H1 (cell line): ENCODE results near the gene WDR5. TPM values are rescaled to one million over a fixed set of nuclear protein-coding genes. Genes with fewer than 3 reads are reported as not detected.

Experiments
- CTCF ChIA-PET: fragments of 300-600 bp; sonication (Branson Sonifier 250); formaldehyde crosslinking; loops from one replicate; lab custom pipeline; 2021; ENCODE audit not compliant: partially characterized antibody; lab: Charles Lee
- POLR2A ChIA-PET: fragments of 300-600 bp; sonication (Branson Sonifier 250); formaldehyde crosslinking; loops from one replicate; lab custom pipeline; 2021; ENCODE audit warnings: inconsistent platforms; ENCODE audit not compliant: partially characterized antibody; lab: Charles Lee
- DNase-seq, 2 experiments: peaks; one replicate each; pipeline versions ENCODE4 v3.0.0 to v3.0.0-alpha.2; 2010 to 2022; ENCODE audit warnings: low spot score in 2 of 2, low read depth in 1 of 2, mixed read lengths in 1 of 2
- FAIRE-seq: peaks from 2 replicates; lab custom pipeline; 2011; peaks lifted over from hg19 to GRCh38; lab: Jason Lieb, UNC
- H2AFZ ChIP-seq: 2 replicates; pipeline ENCODE4 v1.8.1; 2012; ENCODE audit warnings: low read length, inconsistent platforms
- H2AK5ac ChIP-seq: 2 replicates; pipeline ENCODE4 v1.6.1; 2013; ENCODE audit warnings: low read depth, low read length
- H2BK120ac ChIP-seq: replicated peaks from 2 replicates; pipeline ENCODE3; 2013; ENCODE audit warnings: low read depth, low read length, inconsistent platforms
- H2BK12ac ChIP-seq: 2 replicates; pipeline ENCODE4 v1.6.1; 2013; ENCODE audit warnings: low read depth, low read length
- H2BK15ac ChIP-seq: 2 replicates; pipeline ENCODE4 v1.6.1; 2013; ENCODE audit warnings: low read length
- H2BK20ac ChIP-seq: 2 replicates; pipeline ENCODE4 v1.6.1; 2013; ENCODE audit warnings: low read length
- H2BK5ac ChIP-seq: 2 replicates; pipeline ENCODE4 v1.6.1; 2013; ENCODE audit warnings: low read depth, low read length
- H3K14ac ChIP-seq: 2 replicates; pipeline ENCODE4 v1.6.1; 2013; ENCODE audit warnings: inconsistent platforms; ENCODE audit not compliant: insufficient read length
- H3K18ac ChIP-seq: 2 replicates; pipeline ENCODE4 v1.6.1; 2013; ENCODE audit warnings: low read length; ENCODE audit errors: extremely low read depth
- H3K23ac ChIP-seq: 2 replicates; pipeline ENCODE4 v1.6.1; 2013; ENCODE audit warnings: inconsistent platforms; ENCODE audit not compliant: insufficient read length
- H3K23me2 ChIP-seq: 2 replicates; pipeline ENCODE4 v1.6.1; 2013; ENCODE audit warnings: low read depth, low read length
- H3K27ac ChIP-seq: 2 replicates; pipeline ENCODE4 v1.6.1; 2011; ENCODE audit warnings: low read depth, low read length, inconsistent platforms
- H3K27me3 ChIP-seq, 4 experiments: replicated peaks in 1 of 4; 1 replicate in 1 of 4; 2 replicates in 3 of 4; pipeline versions ENCODE4 v1.6.1 to v1.8.1; 2011 to 2013; ENCODE audit warnings: low read length in 3 of 4, mild to moderate bottlenecking in 3 of 4, inconsistent platforms in 2 of 4, mixed read lengths in 2 of 4, moderate library complexity in 1 of 4; ENCODE audit not compliant: control insufficient read depth in 3 of 4, insufficient read depth in 3 of 4; ENCODE audit errors: extremely low read depth in 1 of 4
- H3K36me3 ChIP-seq, 4 experiments: 2 replicates each; pipeline versions ENCODE4 v1.6.1 to v1.8.1; 2011 to 2013; ENCODE audit warnings: mild to moderate bottlenecking in 4 of 4, low read length in 3 of 4, moderate library complexity in 2 of 4, control low read depth in 1 of 4, inconsistent platforms in 1 of 4; ENCODE audit not compliant: insufficient read depth in 4 of 4, control insufficient read depth in 2 of 4
- H3K4ac ChIP-seq: replicated peaks from 2 replicates; pipeline ENCODE3; 2013; ENCODE audit warnings: low read length, low read depth, mixed read lengths, inconsistent platforms; ENCODE audit not compliant: insufficient read length
- H3K4me1 ChIP-seq, 4 experiments: replicated peaks in 1 of 4; 1 replicate in 1 of 4; 2 replicates in 3 of 4; pipeline versions ENCODE4 v1.6.1 to v1.8.1; 2011 to 2013; ENCODE audit warnings: low read length in 3 of 4, inconsistent platforms in 2 of 4, mixed read lengths in 1 of 4; ENCODE audit not compliant: insufficient read depth in 4 of 4, control insufficient read depth in 3 of 4
- H3K4me2 ChIP-seq, 2 experiments: 2 replicates each; pipeline versions ENCODE4 v1.6.1 to v1.8.1; 2011 to 2013; ENCODE audit warnings: low read depth in 2 of 2, low read length in 2 of 2, control low read depth in 1 of 2, inconsistent platforms in 1 of 2, mild to moderate bottlenecking in 1 of 2; ENCODE audit not compliant: insufficient read depth in 1 of 2
- H3K4me3 ChIP-seq, 4 experiments: fragments of 200-600, 300-600 bp in 1 of 4; sonication (generic), shearing (Covaris generic), sonication (Bioruptor Twin) in 1 of 4; 2 replicates each; pipeline versions ENCODE4 v1.5.1 to v1.8.1; 2011 to 2016; ENCODE audit warnings: low read length in 4 of 4, low read depth in 3 of 4, control low read depth in 2 of 4, inconsistent platforms in 2 of 4, mild to moderate bottlenecking in 2 of 4, mixed read lengths in 1 of 4, moderate library complexity in 1 of 4; ENCODE audit not compliant: insufficient read depth in 2 of 4; ENCODE audit errors: extremely low read depth in 1 of 4
- H3K56ac ChIP-seq: replicated peaks from 2 replicates; pipeline ENCODE3; 2013; ENCODE audit warnings: low read depth, mild to moderate bottlenecking, mixed read lengths, low read length, inconsistent platforms; ENCODE audit not compliant: insufficient read length
- H3K79me1 ChIP-seq: 2 replicates; pipeline ENCODE4 v1.6.1; 2013; ENCODE audit warnings: low read depth, low read length, control low read depth
- H3K79me2 ChIP-seq, 2 experiments: 2 replicates each; pipeline versions ENCODE4 v1.6.1 to v1.8.1; 2012 to 2013; ENCODE audit warnings: low read length in 2 of 2, mild to moderate bottlenecking in 2 of 2, inconsistent platforms in 1 of 2; ENCODE audit not compliant: insufficient read depth in 2 of 2, control insufficient read depth in 1 of 2
- H3K9ac ChIP-seq, 4 experiments: replicated peaks in 1 of 4; 1 replicate in 1 of 4; 2 replicates in 3 of 4; pipeline versions ENCODE4 v1.6.1 to v1.8.1; 2011 to 2013; ENCODE audit warnings: low read depth in 3 of 4, low read length in 3 of 4, control low read depth in 2 of 4, mild to moderate bottlenecking in 2 of 4, moderate library complexity in 2 of 4, inconsistent platforms in 1 of 4; ENCODE audit errors: extremely low read depth in 1 of 4
- H3K9me3 ChIP-seq, 2 experiments: 2 replicates each; pipeline versions ENCODE4 v1.6.1 to v1.8.1; 2012 to 2013; ENCODE audit warnings: mild to moderate bottlenecking in 2 of 2, moderate library complexity in 2 of 2, control low read depth in 1 of 2, inconsistent platforms in 1 of 2, low read depth in 1 of 2, low read length in 1 of 2, mixed read lengths in 1 of 2; ENCODE audit not compliant: insufficient read depth in 2 of 2
- H4K20me1 ChIP-seq, 2 experiments: replicated peaks in 1 of 2; 2 replicates each; pipeline versions ENCODE3 to v1.8.1; 2011 to 2013; ENCODE audit warnings: inconsistent platforms in 2 of 2, low read length in 2 of 2, mild to moderate bottlenecking in 1 of 2; ENCODE audit not compliant: insufficient read depth in 2 of 2, control insufficient read depth in 1 of 2
- H4K5ac ChIP-seq: 2 replicates; pipeline ENCODE4 v1.6.1; 2013; ENCODE audit warnings: low read length, low read depth, mixed read lengths, inconsistent platforms; ENCODE audit not compliant: insufficient read length
- H4K8ac ChIP-seq: 2 replicates; pipeline ENCODE4 v1.8.0; 2013; ENCODE audit warnings: mild to moderate bottlenecking, moderate library complexity, low read length, inconsistent platforms; ENCODE audit not compliant: insufficient read depth; ENCODE audit errors: extremely low read depth
- H4K91ac ChIP-seq: replicated peaks from 2 replicates; pipeline ENCODE3; 2013; ENCODE audit warnings: low read length, mixed read lengths, inconsistent platforms; ENCODE audit not compliant: insufficient read length
- WGBS, 2 experiments: shearing (Covaris generic) in 1 of 2; methylation state at CpG; one replicate each; pipeline versions ENCODE4 v1.1.6 to v1.1.7; 2013 to 2015; ENCODE audit warnings: low lambda C conversion rate in 2 of 2, mixed read lengths in 2 of 2, inconsistent platforms in 1 of 2, low coverage in 1 of 2, missing lambda C conversion rate in 1 of 2; ENCODE audit not compliant: insufficient replicate concordance in 2 of 2, insufficient coverage in 1 of 2, insufficient read length in 1 of 2; ENCODE audit errors: extremely low coverage in 1 of 2, missing lambda C conversion rate in 1 of 2; 5-methylcytosine and 5-hydroxymethylcytosine counted together
- polyA plus RNA-seq, 7 experiments: library from polyadenylated mRNA; depleted of rRNA in 3 of 7; stranded (reverse) in 5 of 7; unstranded in 2 of 7; fragments of >200 nt in 5 of 7; fragments of 200-250 nt in 2 of 7; gene quantifications; 1 replicate in 5 of 7; 2 replicates in 1 of 7; 4 replicates in 1 of 7; pipeline versions ENCODE4 v1.2.1 to v1.2.3, GENCODE V29; 2011 to 2013; ENCODE audit warnings: missing spikeins in 2 of 7, mixed read lengths in 2 of 7
- total RNA-seq: library from RNA; stranded (reverse); fragmentation: NEBNext Ultra II Directional; extraction: Animal tissue kit (Norgen Biotek cat#: 25700); gene quantifications from 2 replicates; pipeline ENCODE4 v1.2.1, GENCODE V29; 2021

The WDR5 gene
- total and polyA plus RNA-seq, 2 of the 8 experiments (the other 6 are each of a cell fraction or from before 2014, with no cell fraction given), result 38.4 to 68.1 TPM

DNA sequence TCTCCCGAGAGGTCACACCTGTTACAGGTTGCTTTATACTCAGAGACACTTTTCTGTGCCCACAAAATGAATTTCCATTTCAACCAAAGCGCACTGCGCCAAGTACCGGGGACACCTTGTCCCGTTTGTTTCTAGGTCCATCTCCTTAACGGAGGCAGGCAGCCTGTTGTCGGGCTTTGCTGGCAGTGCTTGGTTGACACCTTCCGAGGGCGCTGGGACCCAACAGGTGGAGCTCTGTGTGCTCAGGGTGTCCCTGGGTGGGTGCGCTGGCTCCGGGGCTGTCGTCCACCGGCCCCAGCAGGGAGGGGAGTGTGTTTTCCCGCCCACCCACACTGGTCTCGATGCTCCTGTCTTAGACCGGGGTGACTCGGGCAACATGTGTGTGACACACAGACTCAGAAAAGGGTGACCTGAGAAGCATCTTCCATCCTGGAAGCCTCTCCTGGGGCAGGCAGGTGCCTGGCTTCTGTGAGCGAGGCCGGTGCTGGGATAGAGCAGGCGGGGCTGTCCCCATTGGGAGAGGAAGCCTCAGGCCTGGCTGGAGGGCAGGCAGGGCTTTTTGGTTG lies 20.0 kb downstream of the WDR5 start:
- Histone ChIP-seq H4K8ac (no peak overlapping the region), H3K79me2 (no peaks in the 10 kb centered on the region), H2AFZ (no peak overlapping the region), H4K20me1 (peaks cover 11 to 27% of the 10 kb centered on the region in 2 experiments), H3K14ac (no peak overlapping the region), H2BK120ac (no peak overlapping the region), H3K4me1 (no peaks in the 10 kb centered on the region), H3K23me2 (no peaks in the 10 kb centered on the region), H3K23ac (no peak overlapping the region), H3K27ac (no peak overlapping the region), H2AK5ac (no peak overlapping the region), H2BK15ac (no peak overlapping the region), H3K4me2 (no peak overlapping the region), H3K9ac (no peak overlapping the region), H3K4me3 (no peak overlapping the region), H4K91ac (no peak overlapping the region), H4K5ac (no peak overlapping the region), H2BK20ac (no peak overlapping the region), H3K56ac (no peak overlapping the region), H3K4ac (no peak overlapping the region), H3K79me1 (peaks cover 8% of the 10 kb centered on the region), H3K9me3 (no peaks in the 10 kb centered on the region), H3K27me3 (no peaks in the 10 kb centered on the region), H2BK12ac (no peak overlapping the region), H2BK5ac (no peak overlapping the region), H3K18ac (no peak overlapping the region), H3K36me3 (peaks cover 29 to 73% (median 58%) of the 10 kb centered on the region in 4 experiments)
- FAIRE-seq (no peak), DNase-seq (no peak)
- ChIA-PET POLR2A (interaction anchor here (1.0 to 1.6 kb wide), 4 partner anchors 9 to 24 kb away, joined by 3 to 4 read pairs (median 3); partner anchors contain the start of gene WDR5), CTCF (interaction anchor here (2.7 kb wide), 1 partner anchor 15 kb away, joined by 8 read pairs; no protein-coding TSS in a partner anchor)
- 97% methylated on average over 20 of the region's 20 CpGs; no CpG with 5 or more reads in 1 of the 2 experiments for WGBS, 2 experiments
